Midbrain (tissue), 1 donor: Measurements from ENCODE around the gene POR.

ENCODE experiments used
- DNase-seq: peaks from one replicate; lab custom pipeline; 2025; lab: John Stamatoyannopoulos, UW

The POR gene

GRCh38 chr7:75953931-75954330, 39.0 kb downstream of the POR start:
- no peak for DNase-seq

GRCh38 chr7:75955331-75955955, 40.5 kb downstream of the POR start:
- DNase-seq = no peak

GRCh38 chr7:75957021-75957736, 42.2 kb downstream of the POR start:
- no peak for DNase-seq

GRCh38 chr7:75958802-75959543, 44.0 kb downstream of the POR start:
- no peak for DNase-seq

- no peak for DNase-seq
These were observed 45.4 kb downstream of the POR start for GRCh38 chr7:75960372-75960771.

GRCh38 chr7:75961218-75961617, 46.3 kb downstream of the POR start:
- DNase-seq = no peak

GRCh38 chr7:75962607-75963380, 47.8 kb downstream of the POR start:
- DNase-seq = no peak

GRCh38 chr7:75963381-75963995, 48.5 kb downstream of the POR start:
- no peak for DNase-seq

GRCh38 chr7:75965617-75966016, 50.7 kb downstream of the POR start:
- DNase-seq = no peak

GRCh38 chr7:75966190-75966961, 51.4 kb downstream of the POR start:
- peak; percentile 39 for DNase-seq

GRCh38 chr7:75967055-75967454, 52.1 kb downstream of the POR start:
- no peak for DNase-seq

- DNase-seq = no peak
These were observed 52.6 kb downstream of the POR start for GRCh38 chr7:75967487-75967997.

GRCh38 chr7:75968012-75968411, 53.1 kb downstream of the POR start:
- DNase-seq = no peak

- peak; percentile 82 for DNase-seq
These were observed 53.6 kb downstream of the POR start for GRCh38 chr7:75968561-75969001.

GRCh38 chr7:75969182-75969581, 54.2 kb downstream of the POR start:
- DNase-seq = no peak

GRCh38 chr7:75969704-75970498, 54.9 kb downstream of the POR start:
- no peak for DNase-seq

- DNase-seq = no peak
These were observed 56.5 kb downstream of the POR start for GRCh38 chr7:75971309-75971960.

- no peak for DNase-seq
These were observed 57.2 kb downstream of the POR start for GRCh38 chr7:75971961-75972763.

GRCh38 chr7:75977743-75978142, 62.8 kb downstream of the POR start:
- no peak for DNase-seq
